AG04450 (cell line): ENCODE measurements around the gene ARHGAP24. TPM values are rescaled to one million over a fixed set of nuclear protein-coding genes. Genes with fewer than 3 reads are reported as not detected.

Source experiments
- CTCF ChIA-PET: fragments of 300-600, 350-600 bp; formaldehyde crosslinking; extraction: SDS; loops from one replicate; lab custom pipeline; 2022; ENCODE audit warnings: antibody characterized with exemption, inconsistent platforms; lab: Charles Lee
- POLR2A ChIA-PET: fragments of 350-600 bp; formaldehyde crosslinking; extraction: SDS; loops from one replicate; lab custom pipeline; 2021; ENCODE audit warnings: antibody characterized with exemption, inconsistent platforms; lab: Yijun Ruan, JAX
- DNase-seq: peaks from one replicate; pipeline ENCODE4 v3.0.0-alpha.2; 2011; ENCODE audit warnings: low read depth, low spot score
- H3K27ac ChIP-seq: one replicate; pipeline ENCODE4 v1.5.1; 2012; ENCODE audit warnings: low read depth, low read length, control low read depth
- H3K27me3 ChIP-seq: one replicate; pipeline ENCODE4 v1.6.0; 2012; ENCODE audit warnings: low read length; ENCODE audit not compliant: control insufficient read depth, insufficient read depth
- H3K4me3 ChIP-seq: 2 replicates; pipeline ENCODE4 v1.5.1; 2011; ENCODE audit warnings: mild to moderate bottlenecking, low read depth, low read length, control low read depth
- H3K9me3 ChIP-seq: 2 replicates; pipeline ENCODE4 v1.5.1; 2012; ENCODE audit warnings: low read length; ENCODE audit not compliant: control insufficient read depth, insufficient read depth
- CTCF ChIP-seq: IDR thresholded peaks from 2 replicates; pipeline ENCODE4 v1.5.1; 2011; ENCODE audit warnings: low read depth, low read length, control low read depth, inconsistent platforms
- polyA plus RNA-seq: library from polyadenylated mRNA; depleted of rRNA; stranded (reverse); fragments of >200 nt; gene quantifications from 2 replicates; pipeline ENCODE4 v1.2.3, GENCODE V29; 2011

The ARHGAP24 gene
- polyA plus RNA-seq, 1 experiment: 16.8 TPM

DNA sequence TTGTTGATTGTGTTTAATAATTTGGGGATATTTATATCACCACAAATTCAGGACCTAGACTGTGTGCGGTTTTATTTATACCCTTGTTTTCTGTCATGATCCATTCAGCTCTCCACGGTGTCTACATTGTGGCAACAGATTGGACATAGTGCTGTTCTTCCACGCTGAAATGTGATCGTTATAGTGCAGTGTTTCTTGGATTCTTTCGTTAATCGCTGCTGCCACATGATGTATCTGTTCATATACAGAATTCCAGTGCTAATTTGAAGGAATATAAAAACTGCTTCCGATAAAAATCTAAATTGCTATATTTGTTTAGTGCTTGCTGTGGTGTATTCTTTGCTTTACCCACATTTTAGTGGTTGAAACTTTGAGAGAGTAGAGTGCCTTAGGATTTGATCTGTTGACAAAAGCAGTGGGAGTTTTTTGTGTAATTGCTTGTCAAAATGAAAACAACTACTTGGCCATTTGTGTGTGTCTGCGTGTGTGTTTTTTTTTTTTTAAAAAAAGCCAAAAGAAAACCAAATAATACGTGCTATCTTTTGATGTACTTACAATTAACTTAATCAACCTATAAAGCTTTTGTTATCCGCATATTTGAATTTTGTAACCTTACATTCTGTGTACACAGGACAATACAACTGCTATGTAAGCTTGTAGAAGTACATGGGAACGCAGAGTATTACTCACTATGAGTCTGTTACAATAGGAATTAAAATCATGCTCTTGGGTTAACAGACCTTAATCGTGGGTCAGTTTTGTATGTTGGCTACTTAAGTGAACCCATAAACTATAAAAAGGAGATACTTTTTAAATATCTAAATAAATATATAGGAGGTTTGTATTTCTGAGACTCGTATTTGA, 353.3 kb downstream of the ARHGAP24 start:
- Histone ChIP-seq H3K27me3 (no peaks in the 10 kb centered on the region), H3K27ac (no peak overlapping the region), H3K9me3 (no peaks in the 10 kb centered on the region), H3K4me3 (peak overlapping the region; percentile 44)
- POLR2A ChIA-PET: interaction anchor here (1.0 to 1.2 kb wide), 2 partner anchors 24 to 50 kb away, joined by 3 to 4 read pairs; no protein-coding TSS in a partner anchor
- CTCF ChIA-PET: interaction anchor here (0.6 to 1.1 kb wide), 2 partner anchors 31 to 216 kb away, joined by 3 read pairs; no protein-coding TSS in a partner anchor
- no peak for TF ChIP-seq CTCF
- no peak for DNase-seq

DNA sequence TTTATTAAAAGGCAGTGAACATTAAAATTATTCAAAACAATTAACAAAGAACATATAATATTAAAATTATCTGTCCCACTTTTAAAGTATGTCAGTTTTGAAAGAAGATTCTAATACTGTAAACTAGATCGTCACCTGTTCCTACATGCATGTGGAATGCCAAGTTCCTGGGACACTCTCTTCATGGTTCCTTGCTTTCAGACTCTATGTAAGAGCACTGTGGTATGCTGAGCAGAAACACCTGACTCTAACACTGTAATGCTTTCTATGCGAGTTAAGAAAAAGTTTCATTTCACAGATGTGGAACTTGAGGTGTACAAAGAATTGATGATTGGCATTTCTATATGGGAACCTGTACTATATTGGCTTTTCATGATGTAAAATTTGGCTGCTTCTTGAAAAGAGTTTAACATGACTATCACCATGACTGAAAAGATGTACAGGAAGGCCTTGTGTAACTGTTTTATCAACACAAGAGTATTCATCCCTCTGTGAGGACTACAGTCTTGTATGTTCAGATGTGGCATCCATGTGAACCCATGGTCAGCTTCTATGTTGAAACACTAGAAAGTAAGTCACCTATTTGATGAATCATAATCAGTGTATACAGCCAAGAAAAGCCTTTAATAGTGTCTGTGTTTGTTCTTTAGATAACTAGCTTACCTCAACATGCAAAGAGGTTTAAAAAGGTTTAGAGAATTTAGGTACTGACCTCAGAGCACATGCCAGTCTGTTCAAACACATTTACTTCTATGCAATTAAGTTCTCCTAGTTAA, 354.5 kb downstream of the ARHGAP24 start:
- TF ChIP-seq CTCF: no peak
- POLR2A ChIA-PET: no interaction called here
- Histone ChIP-seq H3K27me3 (no peaks in the 10 kb centered on the region), H3K4me3 (no peak overlapping the region), H3K27ac (no peak overlapping the region), H3K9me3 (no peaks in the 10 kb centered on the region)
- CTCF ChIA-PET: interaction anchor here (1.4 kb wide), 1 partner anchor 31 kb away, joined by 4 read pairs; no protein-coding TSS in a partner anchor
- DNase-seq: no peak

DNA sequence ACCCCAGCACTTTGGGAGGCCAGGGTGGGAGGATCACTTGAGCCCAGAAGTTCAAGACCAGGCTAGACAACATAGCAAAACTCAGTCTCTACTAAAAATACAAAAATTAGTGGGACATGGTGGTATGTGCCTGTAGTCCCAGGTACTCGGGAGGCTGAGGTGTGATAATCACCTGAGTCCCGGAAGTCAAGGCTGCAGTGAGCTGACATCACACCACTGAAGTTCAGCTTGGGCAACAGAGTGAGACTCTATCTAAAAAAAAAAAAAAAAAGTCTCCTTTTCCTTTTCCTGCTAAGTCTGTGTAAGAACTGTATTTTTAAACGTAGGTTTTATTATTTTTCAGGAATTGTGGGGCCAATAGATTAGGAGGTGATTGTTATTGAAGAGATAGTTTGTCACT, 356.7 kb downstream of the ARHGAP24 start:
- no peaks in the 10 kb centered on the region for H3K27me3 ChIP-seq
- H3K9me3 ChIP-seq: no peaks in the 10 kb centered on the region
- no peak for TF ChIP-seq CTCF
- ChIA-PET CTCF (no interaction called here), POLR2A (no interaction called here)
- no peak for DNase-seq
- no peak overlapping the region for H3K4me3 ChIP-seq
- H3K27ac ChIP-seq: no peak overlapping the region

- ChIA-PET POLR2A (no interaction called here), CTCF (no interaction called here)
- H3K4me3 ChIP-seq: no peak overlapping the region
- no peak overlapping the region for H3K27ac ChIP-seq
- no peaks in the 10 kb centered on the region for H3K27me3 ChIP-seq
- no peaks in the 10 kb centered on the region for H3K9me3 ChIP-seq
- TF ChIP-seq CTCF: no peak
- DNase-seq: no peak
Observed at GRCh38 chr4:85833302-85833701, 358.4 kb downstream of the ARHGAP24 start.
